IPS-18c (cell line): Measurements from ENCODE around the gene WNT10A.
"Not testable (repeated sequence)": the region's sequence is repeated elsewhere in the genome, so short reads cannot be mapped to it uniquely, and the experiment has no call there.

ENCODE experiments used
- H3K4me3 ChIP-seq: 2 replicates; pipeline ENCODE4 v1.7.0; 2013; ENCODE audit warnings: low read depth, mild to moderate bottlenecking, low read length, moderate library complexity; ENCODE audit not compliant: insufficient read depth
- H3K9me3 ChIP-seq: one replicate; pipeline ENCODE4 v1.6.1; 2013; ENCODE audit warnings: mild to moderate bottlenecking, low read length, moderate library complexity; ENCODE audit not compliant: control insufficient read depth, insufficient read depth

The WNT10A gene

DNA sequence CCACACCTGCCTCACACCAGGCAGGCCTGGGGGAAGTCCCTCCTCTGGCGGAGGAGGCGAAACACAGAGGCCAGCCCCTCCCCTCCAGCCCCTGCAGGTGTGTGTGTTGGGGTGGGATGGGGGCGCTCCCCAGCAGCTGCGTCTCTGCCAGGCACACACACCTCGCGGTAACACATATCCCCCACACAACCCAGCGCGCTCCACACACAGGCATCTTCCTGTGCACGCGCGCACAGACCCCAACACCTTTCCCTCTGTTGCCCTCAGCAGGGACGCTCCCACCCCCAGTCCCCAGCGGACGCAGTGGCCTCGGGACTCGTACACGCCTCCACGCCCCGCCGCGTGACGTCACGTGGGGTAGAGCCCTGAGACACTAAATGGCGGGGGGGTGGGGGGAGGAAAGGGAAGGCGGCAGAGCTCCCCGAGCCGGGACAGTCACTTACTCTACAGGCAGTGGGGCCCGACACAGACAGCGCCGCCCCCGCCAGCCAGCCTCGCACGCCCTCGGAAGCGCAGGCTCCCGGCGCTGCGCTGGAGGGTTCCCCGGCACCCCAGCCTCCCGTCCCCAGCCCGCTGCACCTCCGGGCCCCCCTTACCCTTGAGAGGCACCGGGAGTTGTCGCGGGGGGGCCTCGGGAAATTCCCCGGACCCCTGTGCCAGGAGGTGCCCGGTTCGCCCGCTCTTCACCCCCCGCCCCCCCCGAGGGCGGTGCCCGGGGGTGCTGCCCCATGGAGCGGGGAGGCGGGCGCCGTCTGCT, at the start of gene WNT10A:
TSS of gene WNT10A (plus strand) at position 751 of the 757 bp plus-strand sequence. CDS start 144 bp downstream, outside the sequence.
- Histone ChIP-seq H3K4me3 (peak within 1 kb of the TSS; percentile 43; the same call in 1 of the 2 replicates), H3K9me3 (no peaks in the 10 kb centered on the region)

- Histone ChIP-seq H3K4me3 (no peak within 1 kb of the TSS), H3K9me3 (no peaks in the 10 kb centered on the region)
Measured at GRCh38 chr2:218831378-218831990, 49.2 kb upstream of the WNT10A start, which contains the start of gene PRKAG3. Gene PRKAG3 (minus strand): TSS chr2:218831803.

DNA sequence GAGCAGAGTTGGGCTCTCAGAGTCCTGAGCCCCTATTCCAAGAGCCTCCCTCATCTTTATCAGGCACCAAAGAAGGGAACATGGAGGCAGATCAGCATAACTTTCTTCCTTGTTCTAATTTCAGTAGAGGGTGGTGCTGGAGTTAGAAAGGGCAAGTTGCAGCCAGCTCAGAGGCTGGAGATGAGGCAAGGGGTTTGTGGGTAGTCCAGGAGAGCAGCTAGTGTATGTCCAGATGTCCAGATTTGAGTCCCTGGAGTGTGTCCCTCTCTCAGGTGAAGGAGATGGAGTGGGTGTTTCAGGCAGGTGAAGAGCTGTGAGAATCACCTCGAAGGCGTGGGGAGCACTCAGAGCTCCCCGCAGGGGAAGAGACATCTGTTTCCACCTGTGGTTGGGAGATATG, 48.6 kb upstream of the WNT10A start:
- no peaks in the 10 kb centered on the region for H3K9me3 ChIP-seq
- no peak overlapping the region for H3K4me3 ChIP-seq

DNA sequence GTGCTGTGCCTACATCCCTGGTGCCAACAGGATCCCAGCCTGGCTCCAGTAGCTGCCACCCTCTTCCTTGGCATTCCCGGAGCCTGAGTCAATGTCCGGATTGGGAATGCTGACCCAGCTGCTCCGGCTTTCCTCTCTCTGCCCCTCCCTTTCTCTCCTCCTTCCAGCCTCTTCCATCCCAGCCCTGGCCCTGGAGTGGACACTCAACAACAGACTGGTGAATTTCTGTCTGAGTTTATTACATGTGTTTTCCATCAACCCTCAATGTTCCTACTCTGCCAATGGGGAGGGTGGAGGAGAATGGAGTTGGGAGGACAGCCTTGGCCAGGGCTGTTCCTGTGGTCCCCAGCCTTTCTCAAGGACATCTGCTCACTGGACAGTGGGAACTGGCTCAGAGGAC, 48.1 kb upstream of the WNT10A start:
- no peaks in the 10 kb centered on the region for H3K9me3 ChIP-seq
- no peak overlapping the region for H3K4me3 ChIP-seq

GRCh38 chr2:218833023-218833609, 47.5 kb upstream of the WNT10A start:
- Histone ChIP-seq H3K9me3 (no peaks in the 10 kb centered on the region), H3K4me3 (no peak overlapping the region)

GRCh38 chr2:218834685-218835084, 46.0 kb upstream of the WNT10A start:
- H3K4me3 ChIP-seq, result no peak overlapping the region
- no peaks in the 10 kb centered on the region for H3K9me3 ChIP-seq

GRCh38 chr2:218837495-218837894, 43.2 kb upstream of the WNT10A start:
- no peaks in the 10 kb centered on the region for H3K9me3 ChIP-seq
- H3K4me3 ChIP-seq, result no peak overlapping the region

- H3K4me3 ChIP-seq, result no peak overlapping the region
Measured at GRCh38 chr2:218839430-218839829, 41.2 kb upstream of the WNT10A start.

DNA sequence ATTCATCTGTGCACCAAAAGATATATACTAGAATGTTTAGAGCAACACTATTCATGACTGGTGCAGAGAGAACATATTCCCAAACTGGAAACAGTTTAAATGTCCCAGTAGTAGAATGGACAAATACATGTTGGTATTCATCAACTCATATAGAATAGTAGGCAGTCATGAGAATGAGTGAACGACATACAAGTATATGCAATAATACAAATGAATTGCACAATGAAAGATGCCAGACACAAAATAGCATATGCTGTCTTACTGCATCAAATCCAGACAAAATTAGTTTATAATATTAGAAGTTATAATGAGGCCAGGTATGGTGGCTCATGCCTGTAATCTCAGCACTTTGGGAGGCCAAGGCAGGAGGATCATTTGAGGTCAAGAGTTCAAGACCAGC, 40.8 kb upstream of the WNT10A start:
- Histone ChIP-seq H3K9me3 (no peaks in the 10 kb centered on the region), H3K4me3 (no peak overlapping the region)

More at GRCh38 chr2:218839430-218839829, 41.2 kb upstream of the WNT10A start:
- no peaks in the 10 kb centered on the region for H3K9me3 ChIP-seq

DNA sequence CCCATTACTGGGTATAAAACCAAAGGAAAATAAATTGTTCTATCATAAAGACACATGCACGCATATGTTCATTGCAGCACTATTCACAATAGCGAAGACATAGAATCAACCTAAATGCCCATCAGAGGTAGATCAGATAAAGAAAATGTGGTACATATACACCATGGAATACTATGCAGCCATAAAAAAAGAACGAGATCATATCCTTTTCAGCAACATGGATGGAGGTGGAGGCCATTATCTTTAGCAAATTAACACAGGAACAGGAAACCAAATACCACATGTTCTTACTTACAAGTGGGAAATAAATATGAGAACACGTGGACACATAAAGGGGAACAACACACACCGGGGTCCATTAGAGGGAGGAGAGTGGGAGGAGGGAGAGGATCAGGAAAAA, 36.3 kb upstream of the WNT10A start:
- H3K9me3 ChIP-seq, H3K4me3 ChIP-seq: not testable (repeated sequence)

GRCh38 chr2:218846963-218847362, 33.7 kb upstream of the WNT10A start:
- H3K9me3 ChIP-seq, H3K4me3 ChIP-seq: not testable (repeated sequence)

DNA sequence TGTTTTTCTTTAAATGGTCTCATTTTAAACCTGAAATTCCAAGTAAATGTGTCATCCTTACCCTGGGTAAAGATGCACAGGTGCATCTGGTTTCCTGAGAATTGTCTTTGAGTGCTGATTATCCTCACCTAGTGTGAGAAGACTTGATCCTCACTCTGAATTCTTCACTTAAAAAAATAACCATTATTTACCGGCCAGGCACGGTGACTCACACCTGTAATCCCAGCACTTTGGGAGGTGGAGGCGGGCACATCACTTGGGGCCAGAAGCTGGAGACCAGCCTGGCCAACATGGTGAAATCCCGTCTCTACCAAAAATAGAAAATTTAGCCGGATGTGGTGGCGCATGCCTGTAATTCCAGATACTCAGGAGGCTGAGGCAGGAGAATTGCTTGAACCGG, 30.9 kb upstream of the WNT10A start:
- no peaks in the 10 kb centered on the region for H3K9me3 ChIP-seq
- H3K4me3 ChIP-seq, result no peak overlapping the region

- Histone ChIP-seq H3K9me3 (no peaks in the 10 kb centered on the region), H3K4me3 (no peak overlapping the region)
Measured at GRCh38 chr2:218850796-218851195, 29.9 kb upstream of the WNT10A start.

DNA sequence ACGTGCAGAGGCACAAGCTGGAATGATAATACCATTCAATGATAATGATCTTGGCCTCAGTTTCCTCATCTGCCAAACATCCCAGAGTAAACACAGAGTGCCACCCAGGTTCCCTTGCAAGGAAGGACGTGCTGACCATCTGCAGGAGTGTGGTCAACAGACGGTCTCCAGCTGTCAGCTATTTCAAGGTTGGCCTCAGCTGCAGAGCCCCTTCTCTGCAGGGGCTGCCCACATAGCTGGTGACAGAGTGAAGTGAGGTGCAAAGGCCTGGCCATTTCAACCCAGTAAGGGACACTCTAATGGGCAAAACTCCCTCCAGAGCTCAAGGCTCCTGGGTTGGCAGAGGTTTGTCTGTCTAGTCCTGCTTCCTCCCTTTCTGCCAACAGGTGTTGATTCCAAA, 29.4 kb upstream of the WNT10A start:
- Histone ChIP-seq H3K9me3 (no peaks in the 10 kb centered on the region), H3K4me3 (no peak overlapping the region)

DNA sequence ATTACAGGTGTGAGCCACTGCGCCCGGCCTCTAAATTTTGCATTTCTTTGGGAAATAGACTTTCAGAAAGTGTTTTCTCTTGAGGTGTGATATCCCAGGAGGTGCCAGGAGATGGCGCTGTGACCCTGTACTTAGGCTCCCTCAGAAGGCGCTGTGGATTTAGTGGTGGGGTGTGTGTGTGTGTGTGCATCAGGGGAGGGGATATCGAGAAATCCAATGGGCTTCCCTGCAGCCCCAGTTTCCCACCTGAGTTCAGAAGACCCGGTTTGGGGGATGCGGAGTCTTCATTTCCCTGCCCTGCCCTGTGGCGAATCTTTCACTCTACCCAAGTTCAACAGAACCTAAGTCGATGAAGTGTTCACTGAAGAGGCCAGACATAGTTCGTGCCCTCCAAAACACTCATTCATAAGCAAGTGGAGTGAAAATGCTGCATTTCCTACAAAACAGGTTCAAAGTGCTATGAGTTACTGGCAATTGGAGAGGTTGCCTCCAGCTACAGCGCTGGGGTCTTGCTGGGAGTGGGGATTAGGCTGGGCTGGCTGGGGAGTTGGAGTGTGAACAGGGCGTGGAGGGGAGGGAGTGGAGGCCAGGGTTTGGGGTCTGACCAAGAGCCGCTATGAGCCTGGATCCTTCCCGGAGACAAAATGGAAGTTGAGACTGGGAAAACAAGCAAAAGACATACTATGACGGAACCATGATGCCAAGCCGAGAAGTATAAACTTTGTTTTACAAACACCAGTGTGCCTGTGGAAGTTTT, 27.6 kb upstream of the WNT10A start:
- no peak overlapping the region for H3K4me3 ChIP-seq
- peaks cover 3% of the 10 kb centered on the region for H3K9me3 ChIP-seq

- no peak overlapping the region for H3K4me3 ChIP-seq
- peaks cover 3% of the 10 kb centered on the region for H3K9me3 ChIP-seq
Measured at GRCh38 chr2:218853766-218854165, 26.9 kb upstream of the WNT10A start.

DNA sequence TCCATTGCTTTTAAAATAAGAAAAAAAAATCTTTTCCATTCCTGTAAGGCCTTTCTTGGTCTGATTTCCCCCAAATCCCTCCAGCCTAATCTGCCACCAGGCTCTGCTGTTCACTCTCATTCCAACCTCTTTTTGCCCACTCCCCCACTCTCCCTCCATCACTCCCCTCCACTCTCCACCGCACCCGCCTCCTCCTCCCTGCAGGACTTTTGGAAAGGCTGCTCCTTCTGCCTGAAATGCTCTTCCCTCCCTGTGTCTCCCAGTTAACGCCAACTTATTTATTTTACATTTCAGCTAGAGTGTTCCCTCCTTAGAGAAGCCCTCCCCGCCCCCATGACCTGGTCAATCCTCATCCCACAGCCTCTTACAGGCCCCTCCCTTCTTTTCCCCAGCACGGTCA, 25.8 kb upstream of the WNT10A start:
- peaks cover 3% of the 10 kb centered on the region for H3K9me3 ChIP-seq
- H3K4me3 ChIP-seq, result no peak overlapping the region
